K562 (cell line): Measurements from ENCODE around the gene EEF1A2.

ENCODE experiments used
- CBX1 ChIP-seq: sonication (generic); IDR thresholded peaks from 2 replicates; pipeline ENCODE4 v1.6.1; 2016; ENCODE audit warnings: antibody characterized with exemption, low read depth, mild to moderate bottlenecking
- EP300 ChIP-seq: IDR thresholded peaks from 2 replicates; pipeline ENCODE4 v1.6.1; 2012; ENCODE audit warnings: low read length, improper control_type of control experiment
- ERF ChIP-seq: fragments of 450-650 bp; formaldehyde crosslinking; IDR thresholded peaks from 2 replicates; pipeline ENCODE4 v1.4.0; 2020; ENCODE audit warnings: mild to moderate bottlenecking, mixed read lengths
- KLF16 ChIP-seq: IDR thresholded peaks from 2 replicates; pipeline ENCODE4 v1.6.1; 2016; ENCODE audit warnings: antibody characterized with exemption
- POLR2AphosphoS5 ChIP-seq: IDR thresholded peaks from 2 replicates; pipeline ENCODE4 v1.6.1; 2011; ENCODE audit warnings: mild to moderate bottlenecking, low read depth, low read length, moderate library complexity; ENCODE audit not compliant: control insufficient read depth, insufficient read depth
- RBBP5 ChIP-seq: fragments of 200-600 bp; sonication (generic); IDR thresholded peaks from 2 replicates; pipeline ENCODE4 v1.6.1; 2012; ENCODE audit warnings: borderline replicate concordance, mild to moderate bottlenecking, low read length, control low read depth, inconsistent platforms; ENCODE audit not compliant: insufficient read depth, poor library complexity, severe bottlenecking
- TARDBP ChIP-seq: fragments of 450-650 bp; IDR thresholded peaks from 2 replicates; pipeline ENCODE4 v1.6.1; 2016
- ZNF280A ChIP-seq: fragments of 450-650 bp; IDR thresholded peaks from 2 replicates; pipeline ENCODE4 v1.6.1; 2018; ENCODE audit warnings: mild to moderate bottlenecking, low read depth; ENCODE audit not compliant: partially characterized antibody

- TF ChIP-seq POLR2AphosphoS5 (no peak), RBBP5 (no peak), EP300 (no peak), ERF (CRISPR knock-in tag) (no peak), ZNF280A (no peak), CBX1 (no peak), KLF16 (no peak), TARDBP (no peak)
These were observed at the start of gene EEF1A2 for GRCh38 chr20:63498960-63499337.
